ENCODE measurements around the gene C1GALT1. TPM values are rescaled to one million over a fixed set of nuclear protein-coding genes. Genes with fewer than 3 reads are reported as not detected.

C1GALT1 gene
- total RNA-seq, 1 donor from 2014 or later: 15.6 TPM

GRCh38 chr7:7265081-7266075 is 83.0 kb downstream of the C1GALT1 start:
- no peak for DNase-seq (ENCODE audit: low read depth, low spot score)
- no peaks in the 10 kb centered on the region for H3K27me3 Mint-ChIP-seq (ENCODE audit: low read depth)
- peaks cover 3% of the 10 kb centered on the region for H3K9me3 Mint-ChIP-seq
- TF ChIP-seq CTCF (conservative IDR thresholded peaks at IDR 0.05): no peak
- no peaks in the 10 kb centered on the region for H3K36me3 Mint-ChIP-seq (ENCODE audit: low read depth)
- H3K27ac Mint-ChIP-seq (ENCODE audit: unreplicated experiment): no peak overlapping the region
- H3K4me1 Mint-ChIP-seq: peaks cover 6% of the 10 kb centered on the region
- H3K4me3 Mint-ChIP-seq: no peak overlapping the region

- H3K4me1 Mint-ChIP-seq: peaks cover 7% of the 10 kb centered on the region
- no peak for DNase-seq (ENCODE audit: low read depth, low spot score)
- H3K4me3 Mint-ChIP-seq: no peak overlapping the region
- H3K9me3 Mint-ChIP-seq: peaks cover 3% of the 10 kb centered on the region
- H3K27ac Mint-ChIP-seq (ENCODE audit: unreplicated experiment): no peak overlapping the region
- TF ChIP-seq CTCF (conservative IDR thresholded peaks at IDR 0.05): no peak
- no peaks in the 10 kb centered on the region for H3K27me3 Mint-ChIP-seq (ENCODE audit: low read depth)
- no peaks in the 10 kb centered on the region for H3K36me3 Mint-ChIP-seq (ENCODE audit: low read depth)
These were observed 84.0 kb downstream of the C1GALT1 start for GRCh38 chr7:7266257-7266881.

DNA sequence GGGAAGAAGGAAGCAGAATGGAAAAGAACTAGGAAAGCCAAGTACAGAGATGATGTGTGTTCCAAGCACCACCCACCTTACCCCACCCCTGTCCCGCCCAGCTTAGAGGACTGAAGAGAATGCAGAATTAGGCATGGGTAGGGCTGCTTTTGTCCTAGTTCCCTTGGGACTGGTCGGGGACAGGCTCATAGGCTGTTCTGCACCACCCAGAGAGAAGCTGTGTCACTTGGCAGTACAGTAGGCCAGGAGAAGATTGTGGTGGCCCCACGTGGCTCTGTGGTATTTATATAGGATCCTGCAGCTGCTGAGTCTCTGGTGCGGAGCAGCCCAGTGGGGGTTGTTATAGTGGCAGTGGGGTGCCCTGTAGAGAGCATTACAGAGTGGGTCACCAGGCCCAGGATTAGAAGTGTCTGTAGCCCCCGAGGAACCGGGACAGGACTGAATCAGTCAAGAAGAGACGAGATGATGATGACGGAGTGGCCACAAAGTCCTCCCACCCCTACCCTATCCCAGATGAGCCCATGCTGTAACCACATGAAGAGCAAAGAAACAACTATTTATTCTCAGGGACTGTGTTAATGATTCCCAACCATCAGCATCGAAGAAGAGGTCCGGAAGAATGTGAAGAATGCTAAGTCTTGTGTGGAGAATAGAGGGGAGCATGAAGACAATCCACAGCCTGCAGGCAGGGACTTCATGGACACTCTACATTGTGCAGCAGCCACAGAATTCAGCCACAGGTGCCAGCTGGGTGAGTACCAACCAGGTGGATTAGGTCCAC is 88.9 kb downstream of the C1GALT1 start:
- no peak for DNase-seq (ENCODE audit: low read depth, low spot score)
- H3K27me3 Mint-ChIP-seq (ENCODE audit: low read depth): no peaks in the 10 kb centered on the region
- H3K27ac Mint-ChIP-seq (ENCODE audit: unreplicated experiment): no peak overlapping the region
- H3K4me1 Mint-ChIP-seq: peaks cover 7% of the 10 kb centered on the region
- no peaks in the 10 kb centered on the region for H3K36me3 Mint-ChIP-seq (ENCODE audit: low read depth)
- no peaks in the 10 kb centered on the region for H3K9me3 Mint-ChIP-seq
- no peak for TF ChIP-seq CTCF (conservative IDR thresholded peaks at IDR 0.05)
- H3K4me3 Mint-ChIP-seq: no peak overlapping the region

GRCh38 chr7:7272294-7272693 is 90.0 kb downstream of the C1GALT1 start:
- Mint-ChIP-seq H3K9me3 (no peaks in the 10 kb centered on the region), H3K27me3 (ENCODE audit: low read depth) (no peaks in the 10 kb centered on the region), H3K4me1 (peaks cover 7% of the 10 kb centered on the region), H3K4me3 (no peak overlapping the region), H3K27ac (ENCODE audit: unreplicated experiment) (no peak overlapping the region), H3K36me3 (ENCODE audit: low read depth) (no peaks in the 10 kb centered on the region)
- no peak for DNase-seq (ENCODE audit: low read depth, low spot score)
- no peak for TF ChIP-seq CTCF (conservative IDR thresholded peaks at IDR 0.05)

- no peaks in the 10 kb centered on the region for H3K9me3 Mint-ChIP-seq
- no peak overlapping the region for H3K4me3 Mint-ChIP-seq
- no peak for TF ChIP-seq CTCF (conservative IDR thresholded peaks at IDR 0.05)
- no peaks in the 10 kb centered on the region for H3K27me3 Mint-ChIP-seq (ENCODE audit: low read depth)
- H3K27ac Mint-ChIP-seq (ENCODE audit: unreplicated experiment): no peak overlapping the region
- H3K36me3 Mint-ChIP-seq (ENCODE audit: low read depth): no peaks in the 10 kb centered on the region
- no peak for DNase-seq (ENCODE audit: low read depth, low spot score)
- peaks cover 7% of the 10 kb centered on the region for H3K4me1 Mint-ChIP-seq
These were observed 92.4 kb downstream of the C1GALT1 start for GRCh38 chr7:7274782-7275181.
